CD4-positive, alpha-beta T cell (primary cell): ENCODE data around the gene MACROD2. TPM values are rescaled to one million over a fixed set of nuclear protein-coding genes. Genes with fewer than 3 reads are reported as not detected.

Experiments
- ATAC-seq: fragments of 200-7000 bp; cut with Tn5 transposase; one replicate; pipeline ENCODE4 v1.10.0; 2022; ENCODE audit warnings: mild to moderate bottlenecking; ENCODE audit not compliant: poor library complexity
- CTCF ChIA-PET: fragments of 350-600 bp; sonication (Branson Sonifier 250); formaldehyde crosslinking; loops from one replicate; lab custom pipeline; 2021; ENCODE audit warnings: antibody characterized with exemption, inconsistent platforms; lab: Charles Lee
- POLR2A ChIA-PET: fragments of 350-600 bp; sonication (Branson Sonifier 250); formaldehyde crosslinking; loops from one replicate; lab custom pipeline; 2021; ENCODE audit warnings: antibody characterized with exemption, inconsistent platforms; lab: Charles Lee
- DNase-seq, 14 experiments: peaks; one replicate each; pipeline ENCODE4 v3.0.0-alpha.2; 2013 to 2020; ENCODE audit warnings: mixed read lengths in 2 of 14
- H3K27ac ChIP-seq, 2 donors: one replicate each; pipeline versions ENCODE4 v1.5.1 to v1.7.0; 2013; ENCODE audit warnings: low read length in 2 of 2, low read depth in 1 of 2, mild to moderate bottlenecking in 1 of 2
- H3K27me3 ChIP-seq, 2 experiments: 1 replicate in 1 of 2; 2 replicates in 1 of 2; pipeline versions ENCODE4 v1.6.1 to v1.7.0; 2013; ENCODE audit warnings: low read length in 2 of 2, control low read depth in 1 of 2, mild to moderate bottlenecking in 1 of 2, moderate library complexity in 1 of 2; ENCODE audit not compliant: insufficient read depth in 2 of 2, control insufficient read depth in 1 of 2
- H3K36me3 ChIP-seq: one replicate; pipeline ENCODE4 v1.6.1; 2013; ENCODE audit warnings: low read length, control low read depth; ENCODE audit not compliant: insufficient read depth
- H3K4me1 ChIP-seq: one replicate; pipeline ENCODE4 v1.6.1; 2013; ENCODE audit warnings: low read length, control low read depth; ENCODE audit not compliant: insufficient read depth
- H3K4me3 ChIP-seq: one replicate; pipeline ENCODE4 v1.5.1; 2013; ENCODE audit warnings: mild to moderate bottlenecking, low read length, moderate library complexity
- H3K9me3 ChIP-seq, 2 experiments: 1 replicate in 1 of 2; 2 replicates in 1 of 2; pipeline versions ENCODE4 v1.6.1 to v1.7.0; 2013; ENCODE audit warnings: low read length in 2 of 2, mild to moderate bottlenecking in 2 of 2, control low read depth in 1 of 2, moderate library complexity in 1 of 2; ENCODE audit not compliant: control insufficient read depth in 1 of 2, insufficient read depth in 1 of 2
- H3K27ac Mint-ChIP-seq: one replicate; pipeline ENCODE4 v1.8.0; 2020; ENCODE audit warnings: mixed read lengths
- H3K27me3 Mint-ChIP-seq: one replicate; pipeline ENCODE4 v1.8.0; 2021; ENCODE audit warnings: mixed read lengths
- H3K36me3 Mint-ChIP-seq: one replicate; pipeline ENCODE4 v1.8.0; 2021; ENCODE audit warnings: low read depth, mixed read lengths
- H3K4me1 Mint-ChIP-seq: one replicate; pipeline ENCODE4 v1.8.0; 2021; ENCODE audit warnings: low read depth, mixed read lengths
- H3K4me3 Mint-ChIP-seq: one replicate; pipeline ENCODE4 v1.8.0; 2020; ENCODE audit warnings: mild to moderate bottlenecking, mixed read lengths
- H3K9me3 Mint-ChIP-seq: one replicate; pipeline ENCODE4 v1.8.0; 2020; ENCODE audit warnings: mixed read lengths
- intact Hi-C, 2 experiments: fragments of 100-400 bp; cut with DNase I in 1 of 2; cut with micrococcal nuclease in 1 of 2; formaldehyde crosslinking; loops; one replicate each; pipeline versions ENCODE4 v1.15.1 to v1.9.0; 2023 to 2025; cut with DNase I, micrococcal nuclease
- total RNA-seq, 174 experiments: library from RNA in 2 of 174; stranded (reverse) in 2 of 174; gene quantifications; one replicate each; pipeline ENCODE4 v1.2.3 and lab custom pipeline; 2021 to 2026
- TF ChIP-seq, protein P1 (sequence below): fragments of 200-600 bp; IDR thresholded peaks from one replicate; pipeline ENCODE4 v1.8.0; 2022; ENCODE audit warnings: antibody characterized with exemption, mild to moderate bottlenecking

MACROD2 gene
- total RNA-seq, 2 experiments from 2014 or later, result not detected

DNA sequence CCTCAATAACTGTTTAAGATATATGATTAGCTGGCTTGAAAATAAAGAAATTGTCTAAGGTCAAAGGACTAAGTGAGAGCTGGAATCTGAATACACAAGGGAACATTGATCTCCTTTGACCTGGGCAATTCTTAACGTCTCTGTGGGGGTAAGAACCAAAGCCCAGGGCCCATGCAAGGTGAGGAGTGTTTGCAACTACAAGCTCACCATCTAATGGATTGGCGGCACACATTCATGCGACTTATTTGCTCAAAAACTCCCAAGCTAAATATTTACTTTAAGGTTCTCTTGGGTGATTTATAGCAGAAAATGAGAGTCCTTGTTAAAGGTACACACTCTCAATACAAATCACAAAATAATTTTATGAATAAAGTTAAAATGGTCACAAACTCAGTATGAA, 734.1 kb downstream of the MACROD2 start:
- Histone ChIP-seq H3K4me1 (no peaks in the 10 kb centered on the region), H3K9me3 (no peaks in the 10 kb centered on the region), H3K27ac (no peak overlapping the region), H3K36me3 (no peaks in the 10 kb centered on the region), H3K27me3 (no peaks in the 10 kb centered on the region), H3K4me3 (no peak overlapping the region)
- no peaks in the 10 kb centered on the region for H3K4me1 Mint-ChIP-seq
- H3K27me3 Mint-ChIP-seq, result no peaks in the 10 kb centered on the region
- TF ChIP-seq, protein P1, sequence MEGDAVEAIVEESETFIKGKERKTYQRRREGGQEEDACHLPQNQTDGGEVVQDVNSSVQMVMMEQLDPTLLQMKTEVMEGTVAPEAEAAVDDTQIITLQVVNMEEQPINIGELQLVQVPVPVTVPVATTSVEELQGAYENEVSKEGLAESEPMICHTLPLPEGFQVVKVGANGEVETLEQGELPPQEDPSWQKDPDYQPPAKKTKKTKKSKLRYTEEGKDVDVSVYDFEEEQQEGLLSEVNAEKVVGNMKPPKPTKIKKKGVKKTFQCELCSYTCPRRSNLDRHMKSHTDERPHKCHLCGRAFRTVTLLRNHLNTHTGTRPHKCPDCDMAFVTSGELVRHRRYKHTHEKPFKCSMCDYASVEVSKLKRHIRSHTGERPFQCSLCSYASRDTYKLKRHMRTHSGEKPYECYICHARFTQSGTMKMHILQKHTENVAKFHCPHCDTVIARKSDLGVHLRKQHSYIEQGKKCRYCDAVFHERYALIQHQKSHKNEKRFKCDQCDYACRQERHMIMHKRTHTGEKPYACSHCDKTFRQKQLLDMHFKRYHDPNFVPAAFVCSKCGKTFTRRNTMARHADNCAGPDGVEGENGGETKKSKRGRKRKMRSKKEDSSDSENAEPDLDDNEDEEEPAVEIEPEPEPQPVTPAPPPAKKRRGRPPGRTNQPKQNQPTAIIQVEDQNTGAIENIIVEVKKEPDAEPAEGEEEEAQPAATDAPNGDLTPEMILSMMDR, result no peak
- peaks cover 3% of the 10 kb centered on the region for H3K9me3 Mint-ChIP-seq
- ChIA-PET CTCF (no interaction called here), POLR2A (no interaction called here)
- intact Hi-C loops, result no loop called here
- H3K36me3 Mint-ChIP-seq, result no peaks in the 10 kb centered on the region
- H3K4me3 Mint-ChIP-seq, result no peak overlapping the region
- DNase-seq (no peak), ATAC-seq (no peak)
- H3K27ac Mint-ChIP-seq, result no peak overlapping the region

DNA sequence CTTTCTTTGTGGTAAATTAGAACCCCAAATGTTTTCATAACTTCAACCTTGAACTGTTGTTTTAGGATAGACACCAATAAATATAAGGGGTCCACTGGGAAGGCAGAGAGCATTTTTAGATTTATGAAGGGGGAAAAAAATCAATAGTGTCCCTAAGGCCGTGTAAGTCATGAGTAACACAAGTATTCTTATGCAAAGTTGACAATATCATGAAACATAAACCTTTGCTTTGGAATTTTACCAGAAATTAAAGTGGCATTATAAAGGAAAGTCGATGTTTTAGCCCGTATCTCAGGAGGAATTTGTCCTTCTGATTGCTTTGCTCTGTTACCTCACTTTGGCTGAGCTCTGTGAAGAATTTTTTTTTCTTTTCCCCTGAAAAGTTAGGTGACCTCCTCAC, 737.0 kb downstream of the MACROD2 start:
- no peaks in the 10 kb centered on the region for H3K4me1 Mint-ChIP-seq
- TF ChIP-seq, protein P1, result no peak
- no peaks in the 10 kb centered on the region for H3K36me3 ChIP-seq
- H3K4me3 ChIP-seq, result no peak overlapping the region
- DNase-seq (no peak), ATAC-seq (no peak)
- H3K36me3 Mint-ChIP-seq, result no peaks in the 10 kb centered on the region
- no peak overlapping the region for H3K27ac ChIP-seq
- H3K9me3 Mint-ChIP-seq, result peaks cover 3% of the 10 kb centered on the region
- H3K4me3 Mint-ChIP-seq, result no peak overlapping the region
- no peaks in the 10 kb centered on the region for H3K27me3 Mint-ChIP-seq
- H3K4me1 ChIP-seq, result no peaks in the 10 kb centered on the region
- no peak overlapping the region for H3K27ac Mint-ChIP-seq
- intact Hi-C loops, result no loop called here
- ChIA-PET CTCF (no interaction called here), POLR2A (no interaction called here)
- H3K9me3 ChIP-seq, result no peaks in the 10 kb centered on the region
- no peaks in the 10 kb centered on the region for H3K27me3 ChIP-seq

DNA sequence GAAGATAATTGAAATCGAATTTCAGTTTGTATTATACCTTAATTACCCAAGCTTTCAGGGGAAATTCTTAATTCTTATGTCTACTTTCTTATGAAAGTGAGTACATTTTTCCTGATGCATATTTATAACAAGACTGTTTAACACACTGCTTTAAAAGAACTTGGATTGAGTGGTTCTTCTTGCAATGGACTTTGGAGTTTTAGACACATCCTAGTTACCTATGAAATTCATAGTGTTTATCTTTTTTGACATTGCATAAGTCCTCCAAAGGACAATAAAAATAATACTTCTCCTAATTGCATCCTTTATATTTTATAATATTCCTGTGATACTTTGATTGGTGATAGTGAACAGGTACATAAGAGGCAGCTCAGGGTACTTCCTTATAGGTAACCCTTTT, 737.7 kb downstream of the MACROD2 start:
- H3K4me3 Mint-ChIP-seq, result no peak overlapping the region
- no peak overlapping the region for H3K27ac Mint-ChIP-seq
- no peaks in the 10 kb centered on the region for H3K36me3 ChIP-seq
- ChIA-PET POLR2A (no interaction called here), CTCF (no interaction called here)
- ATAC-seq, result no peak
- no peak for DNase-seq
- H3K27me3 Mint-ChIP-seq, result no peaks in the 10 kb centered on the region
- no peaks in the 10 kb centered on the region for H3K9me3 ChIP-seq
- TF ChIP-seq, protein P1, result no peak
- H3K27me3 ChIP-seq, result no peaks in the 10 kb centered on the region
- no peak overlapping the region for H3K4me3 ChIP-seq
- no peak overlapping the region for H3K27ac ChIP-seq
- peaks cover 6% of the 10 kb centered on the region for H3K9me3 Mint-ChIP-seq
- no peaks in the 10 kb centered on the region for H3K36me3 Mint-ChIP-seq
- H3K4me1 ChIP-seq, result no peaks in the 10 kb centered on the region
- H3K4me1 Mint-ChIP-seq, result no peaks in the 10 kb centered on the region
- intact Hi-C loops, result no loop called here
